Colonic mucosa (tissue), 4 donors: Measurements from ENCODE around the gene MCM10. TPM values are rescaled to one million over a fixed set of nuclear protein-coding genes. Genes with fewer than 3 reads are reported as not detected.

Experiments
- DNase-seq: peaks from one replicate; pipeline ENCODE4 v3.0.0-alpha.2; 2020
- H3K27ac ChIP-seq: fragments of 200-600 bp; one replicate; pipeline ENCODE4 v1.8.0; 2021
- H3K27me3 ChIP-seq: fragments of 200-600 bp; one replicate; pipeline ENCODE4 v1.8.0; 2021
- H3K36me3 ChIP-seq: fragments of 200-600 bp; one replicate; pipeline ENCODE4 v1.8.0; 2021
- H3K4me1 ChIP-seq: fragments of 200-600 bp; one replicate; pipeline ENCODE4 v1.8.0; 2021; ENCODE audit warnings: mild to moderate bottlenecking
- H3K4me3 ChIP-seq: fragments of 200-600 bp; one replicate; pipeline ENCODE4 v1.8.0; 2021
- H3K9ac ChIP-seq, 2 donors: one replicate each; pipeline ENCODE4 v1.7.0; 2013; ENCODE audit warnings: control low read depth in 2 of 2, low read depth in 2 of 2, low read length in 2 of 2
- H3K9me3 ChIP-seq: fragments of 200-600 bp; one replicate; pipeline ENCODE4 v1.8.0; 2021
- intact Hi-C: fragments of 100-400 bp; cut with DNase I; formaldehyde crosslinking; loops from one replicate; pipeline ENCODE4 v1.14.1; 2022
- total RNA-seq, 2 donors: library from RNA; stranded (reverse); fragmentation: NEBNext Ultra II Directional in 1 of 2; extraction: Animal tissue kit (Norgen Biotek cat#: 25700) in 1 of 2; gene quantifications; one replicate each; pipeline ENCODE4 v1.2.1, GENCODE V29; 2021
- TF ChIP-seq, protein P1 (sequence below): fragments of 200-600 bp; IDR thresholded peaks from one replicate; pipeline ENCODE4 v1.8.0; 2022; ENCODE audit warnings: antibody characterized with exemption, mild to moderate bottlenecking
- donor health status: healthy.
- donor health status: DM: no; HTN: no; CAD: no.
- donor health status: DM: no; HTN: no; CAD: no.

The MCM10 gene
- total RNA-seq, 2 donors from 2014 or later = 2.4 to 21.0 TPM

DNA sequence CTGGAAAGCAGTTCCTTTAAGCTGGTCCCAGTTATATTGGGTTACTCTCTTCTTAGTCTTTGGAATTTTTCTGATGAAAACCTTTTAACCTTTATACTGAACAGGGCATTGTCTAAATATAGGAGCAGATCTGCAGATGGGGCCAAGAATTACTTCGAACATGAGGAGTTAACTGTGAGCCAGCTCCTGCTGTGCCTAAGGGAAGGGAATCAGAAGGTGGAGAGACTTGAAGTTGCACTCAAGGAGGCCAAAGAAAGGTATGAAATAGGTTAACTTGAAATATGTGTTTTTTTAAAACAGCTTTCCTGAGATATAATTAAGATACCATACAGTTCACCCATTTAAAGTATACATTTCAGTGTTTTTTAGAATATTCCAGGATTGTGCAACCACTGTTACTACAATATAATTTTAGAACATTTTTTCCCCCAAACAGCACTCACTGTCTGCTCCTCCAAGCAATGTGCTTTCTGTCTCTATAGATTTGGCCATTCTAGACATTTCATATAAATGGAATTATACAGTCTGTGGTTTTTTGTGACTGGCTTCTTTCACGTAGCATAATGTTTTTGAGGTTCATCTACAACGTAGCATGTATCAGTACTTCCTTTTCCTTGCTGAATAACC lies 42.5 kb upstream of the MCM10 start:
- DNase-seq = no peak
- Histone ChIP-seq H3K9ac (no peak overlapping the region), H3K4me1 (no peaks in the 10 kb centered on the region), H3K9me3 (no peaks in the 10 kb centered on the region), H3K4me3 (no peak overlapping the region), H3K27me3 (no peaks in the 10 kb centered on the region), H3K36me3 (peaks cover 4% of the 10 kb centered on the region), H3K27ac (no peak overlapping the region)
- intact Hi-C loops = no loop called here
- TF ChIP-seq, protein P1, sequence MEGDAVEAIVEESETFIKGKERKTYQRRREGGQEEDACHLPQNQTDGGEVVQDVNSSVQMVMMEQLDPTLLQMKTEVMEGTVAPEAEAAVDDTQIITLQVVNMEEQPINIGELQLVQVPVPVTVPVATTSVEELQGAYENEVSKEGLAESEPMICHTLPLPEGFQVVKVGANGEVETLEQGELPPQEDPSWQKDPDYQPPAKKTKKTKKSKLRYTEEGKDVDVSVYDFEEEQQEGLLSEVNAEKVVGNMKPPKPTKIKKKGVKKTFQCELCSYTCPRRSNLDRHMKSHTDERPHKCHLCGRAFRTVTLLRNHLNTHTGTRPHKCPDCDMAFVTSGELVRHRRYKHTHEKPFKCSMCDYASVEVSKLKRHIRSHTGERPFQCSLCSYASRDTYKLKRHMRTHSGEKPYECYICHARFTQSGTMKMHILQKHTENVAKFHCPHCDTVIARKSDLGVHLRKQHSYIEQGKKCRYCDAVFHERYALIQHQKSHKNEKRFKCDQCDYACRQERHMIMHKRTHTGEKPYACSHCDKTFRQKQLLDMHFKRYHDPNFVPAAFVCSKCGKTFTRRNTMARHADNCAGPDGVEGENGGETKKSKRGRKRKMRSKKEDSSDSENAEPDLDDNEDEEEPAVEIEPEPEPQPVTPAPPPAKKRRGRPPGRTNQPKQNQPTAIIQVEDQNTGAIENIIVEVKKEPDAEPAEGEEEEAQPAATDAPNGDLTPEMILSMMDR = no peak

DNA sequence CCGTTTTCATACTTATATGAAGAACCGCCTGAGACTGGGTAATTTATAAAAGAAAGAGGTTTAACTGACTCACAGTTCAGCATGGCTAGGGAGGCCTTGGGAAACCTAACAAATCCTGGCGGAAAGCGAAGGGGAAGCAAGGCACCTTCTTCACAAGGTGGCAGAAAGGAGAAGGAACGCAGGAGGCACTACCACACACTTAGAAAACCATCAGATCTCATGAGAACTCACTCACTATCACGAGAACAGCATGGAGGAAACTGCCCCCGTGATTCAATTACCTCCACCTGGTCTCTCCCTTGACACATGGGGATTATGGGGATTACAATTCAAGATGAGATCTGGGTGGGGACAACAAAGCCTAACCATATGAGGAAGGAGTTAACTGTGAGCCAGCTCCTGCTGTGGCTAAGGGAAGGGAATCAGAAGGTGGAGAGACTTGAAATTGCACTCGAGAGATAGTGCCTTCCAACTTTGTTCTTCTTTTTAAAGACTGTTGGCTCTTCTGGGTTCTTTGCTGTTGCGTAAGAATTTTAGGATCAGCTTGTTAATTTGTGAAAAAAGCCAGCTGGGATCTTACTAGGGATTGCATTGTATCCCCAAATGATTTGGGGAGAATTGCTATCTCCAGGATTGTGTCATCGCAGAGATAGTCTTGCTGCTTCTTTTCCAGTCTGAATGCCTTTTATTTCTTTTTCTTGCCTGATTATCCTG lies 40.4 kb upstream of the MCM10 start:
- intact Hi-C loops = no loop called here
- no peaks in the 10 kb centered on the region for H3K4me1 ChIP-seq
- H3K27ac ChIP-seq = no peak overlapping the region
- TF ChIP-seq, protein P1 = no peak
- H3K9ac ChIP-seq = no peak overlapping the region
- no peaks in the 10 kb centered on the region for H3K27me3 ChIP-seq
- no peaks in the 10 kb centered on the region for H3K9me3 ChIP-seq
- peaks cover 3% of the 10 kb centered on the region for H3K36me3 ChIP-seq
- no peak overlapping the region for H3K4me3 ChIP-seq
- no peak for DNase-seq

DNA sequence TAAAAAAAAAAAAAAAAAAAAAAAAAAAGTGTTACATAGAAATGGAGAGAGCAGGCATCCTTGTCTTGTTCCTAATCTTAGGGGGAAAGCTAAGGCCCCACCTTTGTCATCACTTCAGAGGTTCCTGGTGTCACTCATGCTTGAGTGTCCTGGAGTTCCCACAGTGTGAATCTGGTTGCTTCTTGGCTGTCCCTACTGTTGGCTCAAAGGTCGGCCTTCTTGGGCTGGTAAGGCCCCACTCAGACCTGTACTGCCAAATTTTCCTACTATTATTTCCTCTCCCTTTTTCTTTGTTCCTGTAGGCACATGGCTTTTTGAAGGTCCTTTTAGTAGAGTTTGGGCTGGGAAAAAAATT lies 39.9 kb upstream of the MCM10 start:
- Histone ChIP-seq H3K36me3 (peaks cover 3% of the 10 kb centered on the region), H3K4me3 (no peak overlapping the region), H3K27me3 (no peaks in the 10 kb centered on the region), H3K9ac (no peak overlapping the region), H3K27ac (no peak overlapping the region), H3K4me1 (no peaks in the 10 kb centered on the region), H3K9me3 (no peaks in the 10 kb centered on the region)
- DNase-seq = no peak
- TF ChIP-seq, protein P1 = no peak
- intact Hi-C loops = no loop called here

DNA sequence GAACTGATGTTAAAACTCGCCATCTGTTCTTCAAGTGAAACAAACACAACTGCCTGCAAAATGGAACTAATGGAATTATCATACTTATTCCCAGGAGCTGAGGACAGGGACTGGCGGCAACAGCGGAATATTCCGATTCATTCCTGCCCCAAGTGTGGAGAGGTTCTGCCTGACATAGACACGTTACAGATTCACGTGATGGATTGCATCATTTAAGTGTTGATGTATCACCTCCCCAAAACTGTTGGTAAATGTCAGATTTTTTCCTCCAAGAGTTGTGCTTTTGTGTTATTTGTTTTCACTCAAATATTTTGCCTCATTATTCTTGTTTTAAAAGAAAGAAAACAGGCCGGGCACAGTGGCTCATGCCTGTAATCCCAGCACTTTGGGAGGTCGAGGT lies 24.7 kb upstream of the MCM10 start:
- Histone ChIP-seq H3K27ac (no peak overlapping the region), H3K4me3 (no peak overlapping the region), H3K27me3 (no peaks in the 10 kb centered on the region), H3K36me3 (peaks cover 17% of the 10 kb centered on the region), H3K9me3 (no peaks in the 10 kb centered on the region), H3K9ac (no peak overlapping the region), H3K4me1 (no peaks in the 10 kb centered on the region)
- intact Hi-C loops = no loop called here
- TF ChIP-seq, protein P1 = no peak
- no peak for DNase-seq

DNA sequence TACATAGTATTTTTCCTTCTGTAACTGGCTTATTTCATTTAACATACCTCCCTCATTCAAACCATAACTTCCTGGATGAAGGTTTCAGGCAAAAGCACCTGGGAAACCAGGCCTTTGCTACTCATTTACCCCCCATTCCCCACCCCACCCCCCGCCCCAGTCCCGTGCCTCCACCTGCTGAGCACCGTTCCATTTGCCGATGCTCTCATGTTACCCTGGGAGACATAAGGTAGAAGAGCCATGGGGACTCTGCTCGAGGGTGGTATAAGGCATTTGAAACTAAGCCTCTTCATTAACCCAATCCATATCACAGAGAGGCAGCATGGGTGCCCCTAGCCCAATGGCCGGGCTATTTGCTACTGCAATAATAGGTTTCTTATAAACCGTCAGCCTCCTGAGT lies 22.2 kb upstream of the MCM10 start:
- Histone ChIP-seq H3K27me3 (no peaks in the 10 kb centered on the region), H3K9ac (no peak overlapping the region), H3K36me3 (peaks cover 7% of the 10 kb centered on the region), H3K27ac (no peak overlapping the region), H3K4me1 (no peaks in the 10 kb centered on the region), H3K9me3 (no peaks in the 10 kb centered on the region), H3K4me3 (no peak overlapping the region)
- TF ChIP-seq, protein P1 = no peak
- intact Hi-C loops = no loop called here
- no peak for DNase-seq
